SK-N-SH treated with all-trans-retinoic acid at 6 μM for 48 hours (cell line): Measurements from ENCODE around the gene PPID.

Experiments
- ATAC-seq: fragments of 200-7000 bp; cut with Tn5 transposase; 3 replicates; pipeline ENCODE4 v1.9.1; 2020; ENCODE audit warnings: mild to moderate bottlenecking, moderate library complexity
- ARNTL ChIP-seq: fragments of 450-650 bp; formaldehyde crosslinking; IDR thresholded peaks from 2 replicates; pipeline ENCODE4 v1.5.0; 2020; ENCODE audit warnings: low read depth, mild to moderate bottlenecking, moderate library complexity, borderline replicate concordance
- BACH2 ChIP-seq: fragments of 250-450 bp; sonication (Bioruptor Pico); IDR thresholded peaks from 2 replicates; pipeline ENCODE4 v1.9.0; 2021; ENCODE audit warnings: mild to moderate bottlenecking, borderline replicate concordance
- CSDC2 ChIP-seq: fragments of 250-450 bp; sonication (Bioruptor Pico); IDR thresholded peaks from 2 replicates; pipeline ENCODE4 v1.5.0; 2020; ENCODE audit warnings: mild to moderate bottlenecking, moderate library complexity
- CSRNP3 ChIP-seq: fragments of 250-450 bp; sonication (Bioruptor Pico); IDR thresholded peaks from 2 replicates; pipeline ENCODE4 v1.5.1; 2021; ENCODE audit warnings: mild to moderate bottlenecking, moderate library complexity
- ESRRG ChIP-seq: fragments of 250-450 bp; sonication (Bioruptor Pico); IDR thresholded peaks from 2 replicates; pipeline ENCODE4 v1.6.1; 2021; ENCODE audit warnings: mild to moderate bottlenecking
- GLIS3 ChIP-seq: fragments of 250-450 bp; sonication (Bioruptor Pico); IDR thresholded peaks from 2 replicates; pipeline ENCODE4 v1.5.0; 2020; ENCODE audit warnings: mild to moderate bottlenecking, moderate library complexity
- ISL1 ChIP-seq: fragments of 250-450 bp; sonication (Bioruptor Pico); IDR thresholded peaks from 2 replicates; pipeline ENCODE4 v2.1.2; 2022; ENCODE audit warnings: mild to moderate bottlenecking, moderate library complexity
- OSR1 ChIP-seq: fragments of 250-450 bp; sonication (Bioruptor Pico); IDR thresholded peaks from 2 replicates; pipeline ENCODE4 v1.8.0; 2022; ENCODE audit warnings: moderate library complexity, mild to moderate bottlenecking, inconsistent platforms
- POU6F1 ChIP-seq: fragments of 250-450 bp; sonication (Bioruptor Pico); IDR thresholded peaks from 2 replicates; pipeline ENCODE4 v1.8.0; 2021; ENCODE audit warnings: low read depth, mild to moderate bottlenecking, moderate library complexity, borderline replicate concordance
- PPARA ChIP-seq: fragments of 250-450 bp; sonication (Bioruptor Pico); IDR thresholded peaks from 2 replicates; pipeline ENCODE4 v1.5.0; 2020; ENCODE audit warnings: mild to moderate bottlenecking, borderline replicate concordance
- RARB ChIP-seq: fragments of 250-450 bp; sonication (Bioruptor Pico); IDR thresholded peaks from 2 replicates; pipeline ENCODE4 v1.8.0; 2021; ENCODE audit warnings: mild to moderate bottlenecking, moderate library complexity
- SNAI2 ChIP-seq: fragments of 250-450 bp; sonication (Bioruptor Pico); IDR thresholded peaks from 2 replicates; pipeline ENCODE4 v1.5.0; 2020; ENCODE audit warnings: mild to moderate bottlenecking, moderate library complexity
- TOX ChIP-seq: fragments of 250-450 bp; sonication (Bioruptor Pico); IDR thresholded peaks from 2 replicates; pipeline ENCODE4 v1.8.0; 2021; ENCODE audit warnings: mild to moderate bottlenecking, moderate library complexity, borderline replicate concordance
- ZC3H10 ChIP-seq: fragments of 250-450 bp; sonication (Bioruptor Pico); IDR thresholded peaks from 2 replicates; pipeline ENCODE4 v1.5.1; 2021; ENCODE audit warnings: mild to moderate bottlenecking, moderate library complexity
- ZFP3 ChIP-seq: fragments of 250-450 bp; sonication (Bioruptor Pico); IDR thresholded peaks from 2 replicates; pipeline ENCODE4 v1.5.0; 2020; ENCODE audit warnings: mild to moderate bottlenecking, moderate library complexity
- ZFP30 ChIP-seq: fragments of 450-650 bp; formaldehyde crosslinking; IDR thresholded peaks from 2 replicates; pipeline ENCODE4 v1.5.0; 2022; ENCODE audit warnings: mild to moderate bottlenecking, moderate library complexity
- ZNF565 ChIP-seq: fragments of 450-650 bp; formaldehyde crosslinking; conservative IDR thresholded peaks from 2 replicates; pipeline ENCODE4 v1.5.0; 2020; ENCODE audit warnings: low read depth, mild to moderate bottlenecking, moderate library complexity
- ZNF70 ChIP-seq: fragments of 450-650 bp; formaldehyde crosslinking; IDR thresholded peaks from 2 replicates; pipeline ENCODE4 v1.5.0; 2020; ENCODE audit warnings: mild to moderate bottlenecking, moderate library complexity
- ZNF8 ChIP-seq: fragments of 450-650 bp; formaldehyde crosslinking; IDR thresholded peaks from 2 replicates; pipeline ENCODE4 v1.5.0; 2020; ENCODE audit warnings: mild to moderate bottlenecking, moderate library complexity
- TF ChIP-seq, protein P1 (sequence below): fragments of 250-450 bp; sonication (Bioruptor Pico); IDR thresholded peaks from 2 replicates; pipeline ENCODE4 v1.8.0; 2020; ENCODE audit warnings: mild to moderate bottlenecking, moderate library complexity, borderline replicate concordance
- TF ChIP-seq, protein P2 (sequence below): fragments of 250-450 bp; sonication (Bioruptor Pico); IDR thresholded peaks from 2 replicates; pipeline ENCODE4 v1.5.0; 2020; ENCODE audit warnings: mild to moderate bottlenecking, moderate library complexity
- TF ChIP-seq, protein P3 (sequence below): fragments of 250-450 bp; sonication (Bioruptor Pico); IDR thresholded peaks from 2 replicates; pipeline ENCODE4 v1.5.1; 2020; ENCODE audit warnings: low read depth, mild to moderate bottlenecking, moderate library complexity

Gene PPID

DNA sequence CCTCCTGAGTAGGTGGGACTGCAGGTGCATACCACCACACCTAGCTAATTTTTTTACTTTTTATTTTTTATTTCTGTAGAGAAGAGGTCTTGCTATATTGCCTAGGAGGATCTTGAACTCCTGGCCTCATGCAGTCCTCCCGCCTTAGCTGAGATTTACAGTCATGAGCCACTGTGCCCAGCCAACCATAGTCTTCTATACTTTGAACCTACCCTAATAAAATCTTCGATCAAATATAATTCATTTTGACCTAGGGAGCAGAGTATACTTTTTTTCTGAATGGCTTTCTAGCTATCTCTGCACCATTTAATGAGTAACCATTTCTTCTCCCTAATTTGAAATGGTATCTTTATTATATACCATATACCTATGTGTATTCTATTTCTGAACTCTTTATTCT is 44.4 kb downstream of the PPID start:
- ATAC-seq = no peak
- TF ChIP-seq ZNF565 (CRISPR knock-in tag) (no peak), BACH2 (CRISPR knock-in tag) (no peak), TOX (CRISPR knock-in tag) (no peak), CSDC2 (CRISPR knock-in tag) (no peak), CSRNP3 (no peak)

- TF ChIP-seq POU6F1 (CRISPR knock-in tag) (no peak), ZNF70 (CRISPR knock-in tag) (no peak), ESRRG (CRISPR knock-in tag) (no peak), CSRNP3 (no peak), ZNF8 (CRISPR knock-in tag) (no peak), TOX (CRISPR knock-in tag) (no peak), RARB (CRISPR knock-in tag) (no peak), OSR1 (no peak), GLIS3 (CRISPR knock-in tag) (no peak), ISL1 (CRISPR knock-in tag) (no peak), ZFP3 (CRISPR knock-in tag) (no peak), BACH2 (CRISPR knock-in tag) (no peak), ZC3H10 (CRISPR knock-in tag) (no peak), PPARA (no peak), ARNTL (CRISPR knock-in tag) (no peak), SNAI2 (no peak), ZNF565 (CRISPR knock-in tag) (no peak)
- TF ChIP-seq, protein P1, sequence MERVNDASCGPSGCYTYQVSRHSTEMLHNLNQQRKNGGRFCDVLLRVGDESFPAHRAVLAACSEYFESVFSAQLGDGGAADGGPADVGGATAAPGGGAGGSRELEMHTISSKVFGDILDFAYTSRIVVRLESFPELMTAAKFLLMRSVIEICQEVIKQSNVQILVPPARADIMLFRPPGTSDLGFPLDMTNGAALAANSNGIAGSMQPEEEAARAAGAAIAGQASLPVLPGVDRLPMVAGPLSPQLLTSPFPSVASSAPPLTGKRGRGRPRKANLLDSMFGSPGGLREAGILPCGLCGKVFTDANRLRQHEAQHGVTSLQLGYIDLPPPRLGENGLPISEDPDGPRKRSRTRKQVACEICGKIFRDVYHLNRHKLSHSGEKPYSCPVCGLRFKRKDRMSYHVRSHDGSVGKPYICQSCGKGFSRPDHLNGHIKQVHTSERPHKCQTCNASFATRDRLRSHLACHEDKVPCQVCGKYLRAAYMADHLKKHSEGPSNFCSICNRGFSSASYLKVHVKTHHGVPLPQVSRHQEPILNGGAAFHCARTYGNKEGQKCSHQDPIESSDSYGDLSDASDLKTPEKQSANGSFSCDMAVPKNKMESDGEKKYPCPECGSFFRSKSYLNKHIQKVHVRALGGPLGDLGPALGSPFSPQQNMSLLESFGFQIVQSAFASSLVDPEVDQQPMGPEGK (CRISPR knock-in tag) = no peak
- TF ChIP-seq, protein P2, sequence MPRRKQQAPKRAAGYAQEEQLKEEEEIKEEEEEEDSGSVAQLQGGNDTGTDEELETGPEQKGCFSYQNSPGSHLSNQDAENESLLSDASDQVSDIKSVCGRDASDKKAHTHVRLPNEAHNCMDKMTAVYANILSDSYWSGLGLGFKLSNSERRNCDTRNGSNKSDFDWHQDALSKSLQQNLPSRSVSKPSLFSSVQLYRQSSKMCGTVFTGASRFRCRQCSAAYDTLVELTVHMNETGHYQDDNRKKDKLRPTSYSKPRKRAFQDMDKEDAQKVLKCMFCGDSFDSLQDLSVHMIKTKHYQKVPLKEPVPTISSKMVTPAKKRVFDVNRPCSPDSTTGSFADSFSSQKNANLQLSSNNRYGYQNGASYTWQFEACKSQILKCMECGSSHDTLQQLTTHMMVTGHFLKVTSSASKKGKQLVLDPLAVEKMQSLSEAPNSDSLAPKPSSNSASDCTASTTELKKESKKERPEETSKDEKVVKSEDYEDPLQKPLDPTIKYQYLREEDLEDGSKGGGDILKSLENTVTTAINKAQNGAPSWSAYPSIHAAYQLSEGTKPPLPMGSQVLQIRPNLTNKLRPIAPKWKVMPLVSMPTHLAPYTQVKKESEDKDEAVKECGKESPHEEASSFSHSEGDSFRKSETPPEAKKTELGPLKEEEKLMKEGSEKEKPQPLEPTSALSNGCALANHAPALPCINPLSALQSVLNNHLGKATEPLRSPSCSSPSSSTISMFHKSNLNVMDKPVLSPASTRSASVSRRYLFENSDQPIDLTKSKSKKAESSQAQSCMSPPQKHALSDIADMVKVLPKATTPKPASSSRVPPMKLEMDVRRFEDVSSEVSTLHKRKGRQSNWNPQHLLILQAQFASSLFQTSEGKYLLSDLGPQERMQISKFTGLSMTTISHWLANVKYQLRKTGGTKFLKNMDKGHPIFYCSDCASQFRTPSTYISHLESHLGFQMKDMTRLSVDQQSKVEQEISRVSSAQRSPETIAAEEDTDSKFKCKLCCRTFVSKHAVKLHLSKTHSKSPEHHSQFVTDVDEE (CRISPR knock-in tag) = no peak
- TF ChIP-seq, protein P3, sequence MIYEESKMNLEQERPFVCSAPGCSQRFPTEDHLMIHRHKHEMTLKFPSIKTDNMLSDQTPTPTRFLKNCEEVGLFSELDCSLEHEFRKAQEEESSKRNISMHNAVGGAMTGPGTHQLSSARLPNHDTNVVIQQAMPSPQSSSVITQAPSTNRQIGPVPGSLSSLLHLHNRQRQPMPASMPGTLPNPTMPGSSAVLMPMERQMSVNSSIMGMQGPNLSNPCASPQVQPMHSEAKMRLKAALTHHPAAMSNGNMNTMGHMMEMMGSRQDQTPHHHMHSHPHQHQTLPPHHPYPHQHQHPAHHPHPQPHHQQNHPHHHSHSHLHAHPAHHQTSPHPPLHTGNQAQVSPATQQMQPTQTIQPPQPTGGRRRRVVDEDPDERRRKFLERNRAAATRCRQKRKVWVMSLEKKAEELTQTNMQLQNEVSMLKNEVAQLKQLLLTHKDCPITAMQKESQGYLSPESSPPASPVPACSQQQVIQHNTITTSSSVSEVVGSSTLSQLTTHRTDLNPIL (CRISPR knock-in tag) = no peak
- no peak for ATAC-seq
These were observed 47.1 kb downstream of the PPID start for GRCh38 chr4:158676076-158676475.

DNA sequence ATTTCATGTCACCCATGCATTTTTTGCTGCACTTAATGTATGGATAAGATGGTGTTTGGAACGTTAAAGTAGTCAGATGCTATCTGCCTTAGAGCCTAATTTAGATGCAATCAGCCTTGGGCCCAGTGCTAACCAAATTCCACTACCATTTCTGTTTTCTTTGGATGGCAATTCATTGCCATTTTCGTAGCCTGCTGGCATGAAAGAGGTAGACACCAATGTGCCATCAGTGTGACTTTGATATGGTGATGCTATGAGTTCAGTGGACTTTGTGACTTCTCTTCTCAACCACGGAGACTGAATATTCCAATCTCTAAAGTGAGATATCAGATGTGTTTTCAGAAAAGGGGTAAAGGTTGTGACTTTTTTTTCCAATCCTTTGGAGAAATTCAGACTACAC is 49.6 kb downstream of the PPID start:
- no peak for ATAC-seq
- TF ChIP-seq POU6F1 (CRISPR knock-in tag) (no peak), BACH2 (CRISPR knock-in tag) (no peak), ZFP30 (CRISPR knock-in tag) (no peak), TOX (CRISPR knock-in tag) (no peak)
- TF ChIP-seq, protein P2 (CRISPR knock-in tag) = no peak
